ENCODE measurements around the gene FBXL12.
"Not testable (repeated sequence)": the region's sequence is repeated elsewhere in the genome, so short reads cannot be mapped to it uniquely, and the experiment has no call there.

FBXL12 gene

DNA sequence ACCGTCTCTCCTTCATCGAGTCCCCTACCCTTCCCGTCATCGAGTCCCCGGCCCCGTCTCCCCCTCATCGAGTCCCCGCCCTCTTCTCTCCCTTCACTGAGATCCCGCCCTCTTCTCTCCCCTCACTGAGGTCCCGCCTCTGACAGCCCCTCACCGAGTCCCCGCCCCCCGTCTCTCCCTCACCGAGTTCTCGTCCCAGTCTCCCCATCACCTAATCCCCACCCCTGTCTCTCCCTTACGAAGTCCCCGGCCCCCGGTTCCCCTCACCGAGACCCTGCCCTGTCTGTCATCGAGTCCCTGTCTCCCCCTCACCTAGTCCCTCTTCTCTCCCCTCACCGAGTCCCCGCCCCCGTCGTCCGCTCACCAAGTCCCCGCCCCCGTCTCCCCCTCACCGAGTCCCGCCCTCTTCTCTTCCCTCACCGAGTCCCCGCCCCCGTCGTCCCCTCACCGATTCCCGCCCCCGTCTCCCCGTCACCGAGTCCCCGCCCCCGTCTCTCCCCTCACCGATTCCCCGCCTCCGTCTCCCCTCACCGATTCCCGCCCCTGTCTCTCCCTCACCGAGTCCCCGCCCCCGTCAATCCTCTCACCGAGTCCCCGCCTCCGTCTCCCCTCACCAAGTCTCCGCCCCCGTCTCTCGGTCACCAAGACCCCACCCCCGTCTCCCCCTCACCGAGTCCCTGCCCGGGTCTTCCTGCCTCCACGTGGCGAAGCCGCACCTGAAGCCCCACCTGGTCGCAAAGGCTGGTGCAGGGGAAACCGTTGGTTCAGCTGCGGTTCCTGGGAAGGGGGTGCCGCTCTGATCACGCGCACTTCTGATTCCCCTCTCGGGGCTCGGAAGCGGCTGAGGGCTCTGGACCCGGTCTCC, 26.4 kb downstream of the FBXL12 start:
- DNase-seq: peak; percentile 91 to 93
- TF ChIP-seq GATA1 (IDR thresholded peaks at IDR 0.05; ENCODE audit: low read depth, low read length): no peak
- TF ChIP-seq POLR2A (IDR thresholded peaks at IDR 0.05; ENCODE audit: low read length): peak; percentile 29

DNA sequence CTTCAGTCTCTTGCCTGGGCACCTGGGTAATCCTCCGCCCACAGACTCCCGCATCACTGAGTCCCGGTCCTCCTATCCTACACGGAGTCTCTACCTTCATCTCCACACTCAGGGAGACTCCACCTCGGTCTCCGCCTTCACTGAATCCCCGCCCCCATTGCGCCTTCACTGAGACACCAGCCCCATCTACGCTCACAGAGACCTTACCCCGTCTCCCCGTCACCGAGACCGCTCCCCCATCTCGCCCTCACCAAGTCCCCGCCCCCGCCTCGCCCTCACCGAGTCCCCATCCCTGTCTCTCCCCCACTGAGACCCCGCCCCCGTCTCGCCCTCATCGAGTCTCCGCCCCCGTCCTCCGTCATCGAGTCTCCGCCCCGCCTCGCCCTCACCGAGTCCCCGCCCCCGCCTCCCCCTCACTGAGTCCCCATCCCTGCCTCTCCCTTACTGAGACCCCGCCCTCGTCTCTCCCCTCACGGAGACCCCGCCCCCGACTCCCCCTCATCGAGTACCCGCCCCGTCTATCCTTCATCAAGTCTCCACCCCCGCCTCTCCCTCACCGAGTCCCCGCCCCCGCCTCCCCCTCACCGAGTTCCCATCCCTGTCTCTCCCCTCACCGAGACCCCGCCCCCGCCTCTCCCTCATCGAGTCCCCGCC, 27.2 kb downstream of the FBXL12 start:
- peak; percentile 93 to 97 for DNase-seq
- no peak for TF ChIP-seq GATA1 (IDR thresholded peaks at IDR 0.05; ENCODE audit: low read depth, low read length)
- TF ChIP-seq POLR2A (IDR thresholded peaks at IDR 0.05; ENCODE audit: low read length): no peak

DNA sequence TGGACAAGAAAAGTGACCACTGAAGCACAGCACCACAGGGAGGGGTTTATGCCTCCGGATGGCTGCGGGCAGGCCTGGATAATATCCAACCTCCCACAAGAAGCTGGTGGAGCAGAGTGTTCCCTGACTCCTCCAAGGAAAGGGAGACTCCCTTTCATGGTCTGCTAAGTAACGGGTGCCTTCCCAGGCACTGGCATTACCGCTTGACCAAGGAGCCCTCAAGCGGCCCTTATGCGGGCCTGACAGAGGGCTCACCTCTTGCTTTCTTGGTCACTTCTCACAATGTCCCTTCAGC, 27.9 kb downstream of the FBXL12 start:
- not testable (repeated sequence) for DNase-seq

DNA sequence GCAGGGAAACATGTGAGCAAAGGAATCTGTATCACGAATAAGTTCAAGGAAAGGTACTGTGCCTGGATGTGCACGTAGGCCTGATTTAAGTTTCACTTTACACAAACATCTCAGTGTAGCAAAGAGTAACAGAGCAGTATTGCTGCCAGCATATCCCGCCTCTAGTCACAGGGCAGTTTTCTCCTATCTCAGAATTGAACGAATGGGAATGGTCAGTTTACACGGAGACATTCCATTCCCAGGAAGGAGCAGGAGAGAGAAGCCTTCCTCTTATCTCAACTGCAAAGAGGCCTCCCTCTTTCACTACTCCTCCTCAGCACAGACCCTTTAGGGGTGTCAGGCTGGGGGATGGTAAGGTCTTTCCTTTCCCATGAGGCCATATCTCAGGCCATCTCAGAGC, 29.3 kb downstream of the FBXL12 start:
- not testable (repeated sequence) for DNase-seq

- no peak for DNase-seq
- TF ChIP-seq POLR2A (IDR thresholded peaks at IDR 0.05; ENCODE audit: low read length): no peak
- TF ChIP-seq GATA1 (IDR thresholded peaks at IDR 0.05; ENCODE audit: low read depth, low read length): no peak
Measured at GRCh38 chr19:9789066-9789465, 29.8 kb downstream of the FBXL12 start.

GRCh38 chr19:9788604-9789003, 30.3 kb downstream of the FBXL12 start:
- not testable (repeated sequence) for DNase-seq

- DNase-seq: no peak
- no peak for TF ChIP-seq POLR2A (IDR thresholded peaks at IDR 0.05; ENCODE audit: low read length)
- TF ChIP-seq GATA1 (IDR thresholded peaks at IDR 0.05; ENCODE audit: low read depth, low read length): no peak
Measured at GRCh38 chr19:9786819-9787218, 32.1 kb downstream of the FBXL12 start.

DNA sequence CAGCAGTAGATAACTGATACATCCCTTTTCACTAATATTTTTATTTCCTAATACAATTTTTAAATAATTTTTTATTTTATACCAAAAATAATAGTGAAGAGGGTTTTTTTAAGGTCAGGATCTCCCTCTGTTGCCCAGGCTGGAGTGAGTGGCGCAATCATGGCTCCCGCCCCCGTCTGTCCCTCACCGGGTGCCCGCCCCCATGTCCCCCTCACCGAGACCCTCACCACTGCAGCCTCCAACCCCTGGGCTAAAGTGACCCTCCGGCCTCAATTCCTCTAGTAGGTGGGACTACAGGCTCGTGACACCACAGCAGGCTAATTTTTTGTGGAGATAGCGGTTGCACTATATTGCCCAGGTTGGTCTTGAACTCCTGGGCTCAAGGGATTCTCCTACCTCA, 32.5 kb downstream of the FBXL12 start:
- no peak for TF ChIP-seq POLR2A (IDR thresholded peaks at IDR 0.05; ENCODE audit: low read length)
- TF ChIP-seq GATA1 (IDR thresholded peaks at IDR 0.05; ENCODE audit: low read depth, low read length): no peak
- DNase-seq: no peak

DNA sequence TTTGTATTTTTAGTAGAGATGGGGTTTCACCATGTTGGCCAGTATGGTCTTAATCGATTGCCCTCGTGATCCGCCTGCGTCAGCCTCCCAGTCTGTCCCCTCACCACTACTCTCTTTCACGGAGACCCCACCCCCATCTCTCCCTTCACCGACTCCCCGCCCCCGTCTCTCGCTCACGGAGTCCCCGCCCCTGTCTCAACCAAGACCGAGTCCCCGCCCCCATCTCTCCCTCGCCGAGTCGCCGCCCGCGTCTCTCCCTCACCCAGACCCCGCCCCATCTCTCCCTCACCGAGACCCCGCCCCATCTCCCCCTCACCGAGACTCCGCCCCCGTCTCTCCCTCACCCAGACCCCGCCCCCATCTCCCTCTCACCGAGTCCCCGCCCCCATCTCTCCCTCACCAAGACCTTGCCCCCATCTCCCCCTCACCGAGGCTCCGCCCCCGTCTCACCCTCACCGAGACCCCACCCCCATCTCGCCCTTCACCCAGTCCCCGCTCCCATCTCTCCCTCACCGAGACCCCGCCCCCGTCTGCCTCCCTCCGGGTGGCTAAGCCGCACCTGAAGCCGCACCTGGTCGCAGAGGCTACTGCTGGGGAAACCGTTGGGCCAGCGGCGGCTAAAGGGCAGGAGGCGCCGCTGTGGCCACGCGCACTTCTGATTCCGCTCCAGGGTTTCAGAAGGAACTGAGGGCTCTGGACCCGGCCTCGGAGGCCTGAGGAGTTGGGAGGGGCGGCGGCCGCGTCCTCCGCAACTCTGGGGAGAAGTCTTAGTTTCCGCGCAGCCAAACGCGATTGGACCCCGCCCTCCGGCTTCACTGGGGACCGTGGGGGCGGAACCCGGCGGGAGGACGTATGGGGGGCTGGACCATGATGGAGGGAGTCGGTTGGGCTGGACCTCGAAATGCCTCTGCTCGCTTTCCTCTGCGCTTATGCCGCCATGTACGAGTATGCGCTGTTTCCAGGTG, 33.2 kb downstream of the FBXL12 start:
- no peak for TF ChIP-seq GATA1 (IDR thresholded peaks at IDR 0.05; ENCODE audit: low read depth, low read length)
- TF ChIP-seq POLR2A (IDR thresholded peaks at IDR 0.05; ENCODE audit: low read length): peak; percentile 82
- DNase-seq: peak; percentile 91 to 92

GRCh38 chr19:9784163-9784496, 34.7 kb downstream of the FBXL12 start:
- not testable (repeated sequence) for DNase-seq

- TF ChIP-seq GATA1 (IDR thresholded peaks at IDR 0.05; ENCODE audit: low read depth, low read length): no peak
- peak in 1 of 2 experiments; percentile 30 for DNase-seq
Measured at GRCh38 chr19:9782338-9782737, 36.5 kb downstream of the FBXL12 start.

GRCh38 chr19:9768175-9769112, 50.4 kb downstream of the FBXL12 start, which contains the start of gene ZNF846:
TSS of gene ZNF846 (minus strand) at chr19:9768738. CDS start at chr19:9764950, 3,788 bp downstream.
- TF ChIP-seq POLR2A (IDR thresholded peaks at IDR 0.05; ENCODE audit: low read length) (peak; percentile 86), GATA1 (IDR thresholded peaks at IDR 0.05; ENCODE audit: low read depth, low read length) (no peak)
- peak; percentile 96 to 97 for DNase-seq

Data from erythroblast (primary cell).